Fibroblast of lung (primary cell): ENCODE data around the gene FBXW9.
"Not testable (repeated sequence)": the region's sequence is repeated elsewhere in the genome, so short reads cannot be mapped to it uniquely, and the experiment has no call there.

ENCODE experiments used
- EZH2 ChIP-seq: IDR thresholded peaks from 2 replicates; pipeline ENCODE4 v1.5.1; 2012; ENCODE audit warnings: low read length, control low read depth, mild to moderate bottlenecking; ENCODE audit errors: missing control alignments
- TF ChIP-seq, protein P1 (sequence below), 2 donors: IDR thresholded peaks in 1 of 2; conservative IDR thresholded peaks in 1 of 2; 1 replicate in 1 of 2; 2 replicates in 1 of 2; pipeline ENCODE4 v1.5.1; 2011 to 2012; ENCODE audit warnings: low read length in 2 of 2, control low read depth in 1 of 2, inconsistent platforms in 1 of 2, low read depth in 1 of 2, mild to moderate bottlenecking in 1 of 2

- TF ChIP-seq, protein P1, sequence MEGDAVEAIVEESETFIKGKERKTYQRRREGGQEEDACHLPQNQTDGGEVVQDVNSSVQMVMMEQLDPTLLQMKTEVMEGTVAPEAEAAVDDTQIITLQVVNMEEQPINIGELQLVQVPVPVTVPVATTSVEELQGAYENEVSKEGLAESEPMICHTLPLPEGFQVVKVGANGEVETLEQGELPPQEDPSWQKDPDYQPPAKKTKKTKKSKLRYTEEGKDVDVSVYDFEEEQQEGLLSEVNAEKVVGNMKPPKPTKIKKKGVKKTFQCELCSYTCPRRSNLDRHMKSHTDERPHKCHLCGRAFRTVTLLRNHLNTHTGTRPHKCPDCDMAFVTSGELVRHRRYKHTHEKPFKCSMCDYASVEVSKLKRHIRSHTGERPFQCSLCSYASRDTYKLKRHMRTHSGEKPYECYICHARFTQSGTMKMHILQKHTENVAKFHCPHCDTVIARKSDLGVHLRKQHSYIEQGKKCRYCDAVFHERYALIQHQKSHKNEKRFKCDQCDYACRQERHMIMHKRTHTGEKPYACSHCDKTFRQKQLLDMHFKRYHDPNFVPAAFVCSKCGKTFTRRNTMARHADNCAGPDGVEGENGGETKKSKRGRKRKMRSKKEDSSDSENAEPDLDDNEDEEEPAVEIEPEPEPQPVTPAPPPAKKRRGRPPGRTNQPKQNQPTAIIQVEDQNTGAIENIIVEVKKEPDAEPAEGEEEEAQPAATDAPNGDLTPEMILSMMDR (conservative IDR thresholded peaks at IDR 0.05 in 1 of 2, IDR thresholded peaks at IDR 0.05 in 1 of 2; ENCODE audit: low read depth in 1 of 2, low read length in 2 of 2), result not testable (repeated sequence)
- not testable (repeated sequence) for TF ChIP-seq EZH2
Measured at GRCh38 chr19:12643716-12644115, 52.7 kb downstream of the FBXW9 start.
